ENCODE results near the gene RBM33.
A peak's percentile ranks its signal among the peaks of the same experiment; 100 is the strongest.

The RBM33 gene

DNA sequence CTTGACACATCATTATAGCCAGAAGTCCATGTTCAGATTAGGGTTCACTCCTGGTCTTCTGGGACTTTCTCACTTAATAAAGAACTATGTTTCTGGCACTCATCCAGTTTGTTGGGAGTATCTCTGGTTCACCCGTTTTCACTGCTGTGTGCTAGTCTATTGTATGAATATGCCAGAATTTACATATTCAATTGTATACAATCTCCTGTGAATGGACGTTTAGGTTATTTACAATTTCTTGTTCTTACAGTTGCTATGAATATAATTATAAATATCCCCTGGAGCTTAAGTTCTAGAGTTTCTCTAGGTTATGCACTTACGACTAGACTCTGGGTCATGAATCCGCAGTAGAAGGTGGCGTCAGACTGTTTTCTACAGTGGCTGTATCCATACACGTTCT, 20.0 kb upstream of the RBM33 start:
- no peak for DNase-seq (ENCODE audit: low spot score)

DNA sequence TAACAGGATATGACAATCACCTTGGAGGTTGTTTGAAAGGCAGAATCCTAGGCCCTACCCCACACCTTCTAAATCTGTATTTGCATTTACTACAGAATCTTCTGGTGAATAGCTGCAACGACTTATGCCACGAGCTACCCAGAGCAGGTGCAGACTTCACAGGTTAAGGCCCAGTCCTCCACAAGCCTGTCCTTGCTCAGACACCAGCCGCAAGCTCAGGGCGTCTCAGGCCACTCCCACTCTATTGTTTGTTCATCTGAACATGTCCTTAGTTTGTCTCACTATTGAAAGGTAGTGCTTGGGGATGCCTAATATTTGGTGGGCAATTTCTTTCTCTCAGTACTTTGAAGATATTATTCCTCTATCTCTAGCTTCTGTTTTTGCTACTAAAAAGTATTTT, 18.9 kb upstream of the RBM33 start:
- DNase-seq (ENCODE audit: low spot score), result no peak

DNA sequence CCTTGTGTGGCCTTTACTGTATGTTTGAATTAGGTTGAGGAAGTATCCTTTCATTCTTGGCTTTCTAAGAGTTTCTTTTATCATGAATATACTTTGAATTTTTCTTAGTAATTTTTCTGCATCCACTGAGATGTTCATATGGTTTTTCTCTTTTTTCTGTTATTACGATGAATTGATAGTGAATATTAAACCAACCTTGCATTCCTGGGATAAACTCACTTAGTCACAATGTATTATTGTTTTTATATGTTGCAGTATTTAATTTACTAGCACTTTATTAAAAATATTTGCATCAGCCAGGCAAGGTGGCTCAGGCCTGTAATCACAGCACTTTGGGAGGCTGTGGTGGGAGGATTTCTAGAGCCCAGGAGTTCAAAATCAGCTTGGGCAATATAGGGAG, 15.3 kb upstream of the RBM33 start:
- no peak for DNase-seq (ENCODE audit: low spot score)

DNA sequence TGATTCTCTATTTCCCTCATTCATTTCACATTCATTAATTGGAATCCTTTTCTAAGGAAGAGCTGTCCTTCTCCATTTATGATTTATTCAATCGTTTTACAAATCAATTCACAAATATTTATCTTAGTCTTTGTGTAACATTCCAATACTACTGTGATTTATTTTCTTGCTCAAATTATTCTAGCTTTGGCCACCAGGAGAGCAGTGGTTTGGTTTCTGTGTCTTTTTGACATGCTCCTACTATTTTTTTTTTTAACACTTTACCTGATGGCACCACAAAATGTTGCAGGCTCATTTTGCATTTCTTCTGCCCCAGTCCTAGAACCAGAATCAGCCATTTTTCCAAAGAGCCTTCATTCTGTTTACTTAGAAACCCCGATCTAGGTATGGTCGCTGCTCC, 13.3 kb upstream of the RBM33 start:
- DNase-seq (ENCODE audit: low spot score), result no peak

DNA sequence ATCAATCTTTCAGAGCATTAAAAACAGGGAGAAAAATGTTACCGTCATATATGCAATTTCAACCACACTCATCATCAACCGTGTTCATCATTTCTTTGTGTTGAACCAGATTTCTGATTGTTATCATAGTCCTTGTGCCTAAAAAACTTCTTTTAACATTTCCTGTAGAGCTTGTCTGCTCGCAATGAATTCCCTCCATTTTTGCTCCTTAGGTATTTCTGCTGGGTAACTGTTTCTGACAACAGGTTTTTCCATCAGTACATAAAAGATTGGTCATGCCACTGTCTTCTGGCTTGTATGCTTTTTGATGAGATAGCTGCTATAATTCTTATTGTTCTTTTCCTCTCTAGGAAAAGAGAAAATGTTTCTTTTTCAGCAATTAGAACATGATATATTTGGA, 8.6 kb upstream of the RBM33 start:
- DNase-seq (ENCODE audit: low spot score), result no peak

DNA sequence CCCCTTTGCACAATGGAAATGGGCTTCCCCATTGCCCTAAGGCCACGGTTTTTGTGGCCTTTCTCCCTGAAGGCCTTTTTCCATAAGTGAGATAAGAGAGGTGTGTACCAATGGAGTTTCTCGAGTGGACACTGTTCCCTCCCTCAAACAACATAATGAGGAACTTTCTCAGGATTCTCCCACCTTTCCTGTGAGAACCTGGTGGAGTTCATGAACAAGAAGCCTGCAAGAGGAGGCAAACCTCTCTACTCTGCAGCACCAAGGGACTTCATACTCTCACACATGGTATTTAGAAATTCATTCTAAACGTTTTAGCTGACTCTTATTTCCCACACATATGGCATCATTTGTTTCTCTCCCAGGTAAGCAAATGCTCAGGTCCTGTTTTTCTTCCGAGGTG, 7.3 kb upstream of the RBM33 start:
- DNase-seq (ENCODE audit: low spot score), result no peak

DNA sequence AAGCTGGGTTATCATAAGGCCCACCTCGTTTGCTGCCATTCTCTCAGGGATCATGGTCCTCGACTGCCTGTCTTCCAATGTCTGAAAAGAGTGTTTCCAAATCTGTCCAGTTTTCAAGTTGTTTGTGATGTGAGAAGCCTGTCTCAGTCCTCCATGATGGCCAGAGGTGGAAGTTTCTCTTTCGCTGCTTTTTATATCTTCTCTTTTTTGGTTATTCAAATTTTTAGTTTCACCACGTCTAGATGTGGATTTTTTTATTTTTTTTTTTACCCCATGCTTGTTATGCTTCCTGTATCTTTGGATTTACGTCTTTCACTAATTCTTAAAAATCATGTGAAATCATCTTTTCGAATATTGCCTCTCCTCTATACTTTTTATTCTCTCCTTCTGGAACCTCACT, 6.1 kb upstream of the RBM33 start:
- DNase-seq (ENCODE audit: low spot score), result no peak

DNA sequence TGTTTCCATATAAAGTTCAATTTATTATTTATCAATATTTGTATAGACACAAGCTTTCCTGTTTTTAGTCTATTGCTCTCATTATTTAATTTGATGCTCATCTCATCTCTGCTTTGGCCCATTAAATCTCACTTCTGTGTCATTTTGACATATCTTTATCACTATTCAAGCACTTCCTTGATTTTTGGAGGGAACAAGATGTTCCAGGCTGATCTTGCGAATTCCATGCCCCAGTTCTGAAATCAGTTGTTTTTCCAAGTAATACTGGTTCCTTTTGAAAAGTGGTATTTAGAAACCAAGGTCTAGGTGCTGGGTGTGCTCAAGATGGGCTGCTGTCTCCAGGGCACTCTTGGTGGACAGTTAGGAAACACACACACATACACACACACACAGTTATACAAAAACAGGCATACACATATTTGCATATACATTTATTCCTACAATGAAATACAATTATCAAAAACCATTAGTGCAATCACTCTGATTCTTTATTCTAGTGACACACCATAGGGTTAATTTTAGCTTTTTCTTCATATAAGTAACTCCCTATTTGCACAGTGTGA, 4.4 kb upstream of the RBM33 start:
- DNase-seq (ENCODE audit: low spot score), result no peak

DNA sequence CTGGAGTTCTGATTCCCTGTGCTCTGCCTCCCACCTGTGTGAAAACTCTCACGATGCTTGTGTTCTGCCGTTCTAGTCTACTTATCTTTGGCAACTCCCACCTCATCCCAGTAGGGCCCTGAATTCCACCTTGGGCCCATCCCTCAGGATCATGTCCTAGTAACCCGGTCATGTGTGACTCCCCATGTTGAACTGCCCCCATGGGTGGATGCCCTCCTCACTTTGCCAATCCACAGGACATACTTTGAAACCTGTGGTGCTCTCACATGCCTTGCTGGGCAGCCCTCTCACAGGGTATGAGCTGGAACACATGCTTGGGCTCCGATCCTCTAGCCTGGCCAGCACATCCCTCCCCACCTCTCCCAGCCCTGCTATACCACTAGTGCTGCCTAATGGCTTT, 3.8 kb upstream of the RBM33 start:
- no peak for DNase-seq (ENCODE audit: low spot score)

DNA sequence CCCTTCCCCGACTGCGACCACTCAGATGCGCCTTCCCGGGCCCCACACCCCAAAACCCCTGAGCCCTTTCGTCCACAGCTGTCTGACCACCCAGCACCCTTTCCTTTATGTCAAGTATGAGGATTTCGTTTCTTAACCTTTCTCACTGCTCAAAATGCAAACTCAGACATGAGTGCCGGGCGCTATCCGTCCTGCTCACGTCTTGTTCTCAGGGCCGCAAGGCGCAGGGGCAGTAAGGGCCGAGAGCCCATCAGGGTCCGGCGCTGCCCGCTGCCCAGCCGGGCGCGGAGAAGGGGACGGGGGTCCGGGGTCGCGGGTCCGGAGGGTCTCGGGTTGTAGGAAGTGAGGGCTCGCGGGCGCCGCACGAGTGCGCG, 670 bp upstream of the RBM33 start:
- no peak for DNase-seq (ENCODE audit: low spot score)

DNA sequence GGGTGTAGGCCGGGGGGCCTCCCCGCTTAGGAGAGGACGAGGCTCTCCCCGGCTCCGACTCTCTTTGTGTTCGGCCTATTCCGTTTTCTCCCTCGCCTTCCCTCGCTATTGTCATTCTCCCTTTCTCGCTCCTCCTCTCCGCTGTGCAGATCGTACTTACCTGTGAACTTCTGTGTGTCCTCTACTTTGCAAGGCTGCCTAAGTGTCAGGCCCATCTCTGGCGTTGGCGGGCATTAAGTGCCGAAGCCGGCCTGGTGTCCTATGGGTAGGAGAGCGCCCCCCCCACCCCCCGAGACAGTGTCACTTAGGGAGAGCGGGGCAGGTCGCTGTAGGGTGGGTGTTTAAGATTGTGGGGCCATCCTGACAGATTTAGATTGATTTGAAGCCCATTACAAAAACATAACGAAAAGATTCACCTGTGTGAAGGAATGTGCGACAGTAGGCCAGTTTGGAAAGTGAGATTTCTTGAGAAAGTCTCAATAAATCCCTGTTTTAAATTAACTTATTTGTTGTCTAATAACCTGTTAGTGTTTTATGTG, 579 bp downstream of the RBM33 start:
- DNase-seq (ENCODE audit: low spot score), result peak; percentile 28

DNA sequence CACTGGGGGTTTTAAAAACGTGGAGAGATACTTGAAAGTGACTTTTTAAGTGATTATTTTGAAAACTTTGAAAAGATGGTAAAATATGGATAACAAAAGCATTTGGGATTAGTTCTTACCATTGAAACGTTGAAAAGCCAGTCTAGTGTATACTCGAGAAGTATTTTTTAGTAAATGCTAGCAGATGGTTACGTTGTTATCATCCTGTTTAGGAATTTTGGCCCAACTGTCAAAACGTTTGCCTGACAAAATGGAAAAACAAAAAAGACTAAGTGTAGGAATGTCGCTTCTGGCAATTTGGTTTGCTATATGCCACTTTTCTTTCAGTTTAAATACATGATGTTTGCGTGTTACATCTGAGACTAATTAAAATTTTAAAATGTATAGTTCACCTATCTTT, 1.2 kb downstream of the RBM33 start:
- DNase-seq (ENCODE audit: low spot score), result no peak

DNA sequence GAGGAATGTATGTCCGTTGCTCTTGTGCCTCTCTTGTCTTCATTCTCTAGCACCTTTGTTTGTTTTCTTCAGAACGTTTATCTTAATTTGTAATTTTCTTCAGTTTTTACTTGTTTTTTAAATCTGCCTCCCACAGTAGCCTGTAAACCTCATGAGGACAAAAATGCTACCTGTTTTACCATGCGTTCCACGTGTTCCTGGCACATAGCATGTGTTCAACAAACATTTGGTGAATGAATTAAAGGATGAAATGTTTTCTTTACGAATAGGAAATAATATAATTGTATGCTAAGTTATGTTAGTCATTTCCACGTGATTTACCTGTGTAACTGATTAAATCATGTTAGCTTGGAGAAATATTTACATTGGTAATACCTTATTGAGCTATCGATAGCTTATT, 2.2 kb downstream of the RBM33 start:
- no peak for DNase-seq (ENCODE audit: low spot score)

DNA sequence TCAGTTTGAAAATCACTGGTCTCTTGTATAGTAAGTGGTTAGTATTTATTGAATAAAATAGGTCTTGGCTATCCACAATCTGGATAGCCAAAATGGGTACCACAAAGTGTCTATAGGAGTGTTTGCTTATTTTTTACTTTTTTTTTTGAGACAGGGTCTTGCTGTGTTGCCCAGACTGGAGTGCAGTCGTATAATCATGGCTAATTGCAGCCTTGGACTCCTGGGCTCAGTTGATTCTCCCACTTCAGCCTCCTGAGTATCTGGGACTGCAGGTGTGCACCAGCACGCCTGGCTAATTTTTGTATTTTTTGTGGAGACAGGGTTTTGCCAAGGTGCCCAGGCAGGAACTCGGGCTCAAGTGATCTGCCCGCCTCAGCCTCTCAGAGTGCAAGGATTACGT, 2.8 kb downstream of the RBM33 start:
- DNase-seq (ENCODE audit: low spot score), result no peak

DNA sequence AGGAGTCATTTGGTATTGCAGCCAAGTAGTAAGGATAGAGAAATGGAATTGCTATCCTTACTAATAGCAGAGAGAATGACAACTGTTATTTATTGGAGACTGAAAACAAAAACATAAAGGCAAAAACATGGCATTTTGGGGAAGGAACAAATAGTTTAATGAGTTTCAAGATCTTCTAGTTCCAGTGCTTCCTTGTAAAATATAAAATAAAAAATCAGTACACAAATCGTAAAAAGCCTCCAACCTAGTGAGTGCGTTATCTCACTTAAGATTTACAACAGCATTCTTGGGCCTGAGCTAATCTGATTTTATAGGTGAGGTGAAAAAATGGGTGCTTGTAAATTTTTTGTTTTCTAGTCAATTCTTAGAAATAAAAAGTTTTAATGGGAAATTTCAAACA, 3.3 kb downstream of the RBM33 start:
- DNase-seq (ENCODE audit: low spot score), result no peak

DNA sequence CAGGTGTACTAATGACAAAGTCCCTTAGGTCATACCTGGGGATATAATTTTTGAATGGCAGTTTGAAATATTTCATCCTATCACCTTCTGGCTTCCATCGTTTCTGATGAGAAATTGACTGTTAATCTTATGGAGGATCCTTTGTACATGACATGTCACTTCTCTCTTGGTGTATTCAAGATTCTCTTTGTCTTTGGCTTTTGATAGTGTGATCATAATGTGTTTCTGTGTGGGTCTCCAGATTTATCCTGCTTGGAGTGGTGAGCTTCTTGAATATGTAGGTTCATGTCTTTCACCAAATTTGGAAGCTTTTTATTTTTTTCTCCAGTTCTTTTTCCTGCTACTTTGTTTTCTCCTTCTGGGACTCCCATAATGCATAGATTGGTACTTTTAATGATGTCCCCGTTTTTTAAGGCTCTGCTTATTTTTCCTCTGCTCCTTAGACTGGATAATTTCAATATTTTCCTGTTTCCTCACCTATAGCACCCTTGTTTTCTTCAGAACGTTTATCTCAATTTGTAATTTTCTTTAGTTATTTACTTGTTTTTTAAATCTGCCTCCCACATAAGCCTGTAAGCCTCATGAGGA, 4.4 kb downstream of the RBM33 start:
- DNase-seq (ENCODE audit: low spot score), result no peak

DNA sequence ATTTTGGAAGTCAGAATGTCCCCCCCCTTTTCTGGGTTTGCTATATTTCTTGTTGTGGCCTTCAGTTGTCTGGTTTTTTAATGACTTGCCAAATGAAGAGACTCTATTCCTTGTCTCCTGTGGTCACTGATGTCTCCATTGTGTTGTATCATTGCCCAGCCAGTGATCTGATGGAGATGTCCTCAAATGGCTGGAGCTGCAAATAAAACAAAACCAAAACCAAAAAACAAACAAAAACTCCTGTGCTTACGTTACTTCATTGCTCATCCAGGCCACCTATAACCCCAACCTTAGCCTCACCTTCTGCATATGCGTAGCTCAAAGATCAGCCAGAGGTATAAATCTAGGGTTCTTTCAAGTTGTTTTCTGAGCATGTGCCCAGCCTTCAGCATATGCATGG, 5.1 kb downstream of the RBM33 start:
- no peak for DNase-seq (ENCODE audit: low spot score)

DNA sequence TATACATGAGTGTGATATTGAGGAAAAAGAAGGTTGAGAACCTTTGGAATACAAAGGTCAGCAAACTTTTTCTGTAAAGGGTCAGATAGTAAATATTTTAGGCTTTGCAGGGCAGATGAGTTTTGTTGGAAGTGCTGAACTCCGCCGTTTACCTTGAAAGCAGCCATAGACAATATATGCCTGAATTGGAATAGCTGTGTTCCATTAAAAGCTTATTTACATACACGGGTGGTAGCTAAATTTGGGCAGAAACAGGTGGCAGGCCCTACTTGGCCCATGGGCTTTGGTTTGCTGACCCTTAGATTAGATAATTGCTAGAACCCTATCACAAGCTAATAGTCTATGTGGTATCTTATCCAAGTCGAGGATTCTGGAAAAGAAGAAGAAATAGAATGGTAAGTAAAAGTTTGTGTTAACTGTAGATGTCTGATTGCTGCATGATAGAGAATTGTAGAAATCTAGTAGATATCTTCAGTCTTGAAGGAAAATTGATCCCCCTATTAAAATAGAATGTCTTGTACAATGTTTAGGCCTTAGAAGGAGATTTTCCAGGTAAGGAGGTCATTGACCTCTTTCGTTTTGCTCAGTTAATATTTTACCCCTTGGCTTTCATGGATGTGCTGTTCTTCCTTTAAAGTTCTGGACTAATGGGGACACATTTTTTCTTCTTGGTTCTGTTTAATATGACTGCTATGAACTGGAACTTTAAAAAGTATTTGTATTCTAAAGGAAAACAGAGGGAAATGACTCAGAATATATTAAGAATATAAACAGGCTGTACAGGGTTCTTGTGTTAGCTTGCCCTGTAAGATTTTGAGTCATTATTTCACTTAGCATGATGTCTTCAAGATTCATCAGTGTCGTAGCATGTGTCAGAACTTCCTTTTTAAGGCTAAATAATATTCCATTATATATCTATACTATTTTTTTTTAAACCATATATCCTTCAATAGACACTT, 8.0 kb downstream of the RBM33 start:
- no peak for DNase-seq (ENCODE audit: low spot score)

DNA sequence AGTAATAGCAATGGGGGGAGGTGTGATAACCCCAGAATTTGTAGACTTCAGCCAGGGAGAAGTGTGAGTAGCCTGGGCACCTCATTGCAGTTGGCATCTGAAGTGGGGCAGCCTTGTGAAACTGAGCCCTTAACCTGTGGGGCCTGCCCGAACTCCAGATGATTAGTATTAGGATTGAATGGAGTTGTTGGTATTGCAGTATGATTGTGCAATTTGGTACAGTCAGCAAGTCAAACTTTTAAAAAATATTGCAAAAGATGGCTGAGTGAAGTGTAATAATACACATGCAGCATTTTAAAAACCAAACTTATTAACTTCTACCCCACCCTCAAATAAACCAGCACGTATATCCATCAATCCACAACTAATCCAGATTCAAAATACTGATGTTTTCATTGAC, 9.3 kb downstream of the RBM33 start:
- DNase-seq (ENCODE audit: low spot score), result no peak

DNA sequence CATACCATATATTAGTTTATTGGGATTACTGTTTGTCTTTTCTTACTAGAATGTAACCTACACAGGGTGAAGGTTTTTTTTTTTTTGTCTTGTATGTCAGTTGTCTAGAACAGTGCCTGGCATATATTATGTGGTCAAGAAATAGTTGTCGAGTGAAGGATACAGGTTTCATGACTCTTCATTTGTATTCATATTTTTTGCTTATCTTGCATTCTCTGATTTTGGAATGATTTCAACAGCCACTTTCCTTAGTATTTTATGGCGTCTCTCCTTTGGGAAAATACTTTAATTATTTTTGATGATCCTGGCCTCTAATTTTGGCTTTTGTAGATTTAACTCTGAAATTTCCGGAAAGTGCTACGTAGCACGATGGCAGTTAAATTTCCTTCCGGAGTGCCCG, 12.4 kb downstream of the RBM33 start:
- DNase-seq (ENCODE audit: low spot score), result no peak

DNA sequence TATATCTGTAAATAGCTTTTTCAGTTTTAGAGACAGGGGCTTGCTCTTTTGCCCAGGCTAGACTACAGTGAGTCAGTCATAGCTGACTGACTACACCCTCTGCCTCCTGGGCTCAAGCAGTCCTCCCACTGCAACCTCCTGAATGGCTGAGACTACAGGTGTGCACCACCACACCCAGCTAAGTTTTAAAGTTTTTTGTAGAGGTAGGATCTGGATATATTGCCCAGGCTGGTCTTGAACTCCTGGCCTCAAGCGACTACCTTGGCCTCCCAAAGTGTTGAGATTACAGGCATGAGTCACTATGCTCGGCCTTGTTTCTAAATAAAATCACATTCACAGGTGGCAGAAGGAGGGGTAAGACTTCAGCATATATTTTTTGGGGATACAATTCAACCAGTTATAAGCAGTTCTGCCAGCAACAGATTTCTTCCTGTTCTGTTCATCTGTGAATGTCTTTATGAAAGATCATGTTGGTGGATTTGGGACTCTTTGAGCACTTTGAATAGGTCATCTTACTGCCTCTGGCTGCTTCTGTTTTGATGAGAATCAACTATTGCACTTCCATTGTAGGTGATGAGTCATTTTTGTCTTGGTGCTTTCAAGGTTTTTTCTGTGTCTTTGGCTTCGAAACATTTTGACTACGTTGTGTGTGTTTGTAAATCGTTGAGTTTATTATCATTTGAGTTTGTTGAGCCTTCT, 15.7 kb downstream of the RBM33 start:
- DNase-seq (ENCODE audit: low spot score), result peak; percentile 15

DNA sequence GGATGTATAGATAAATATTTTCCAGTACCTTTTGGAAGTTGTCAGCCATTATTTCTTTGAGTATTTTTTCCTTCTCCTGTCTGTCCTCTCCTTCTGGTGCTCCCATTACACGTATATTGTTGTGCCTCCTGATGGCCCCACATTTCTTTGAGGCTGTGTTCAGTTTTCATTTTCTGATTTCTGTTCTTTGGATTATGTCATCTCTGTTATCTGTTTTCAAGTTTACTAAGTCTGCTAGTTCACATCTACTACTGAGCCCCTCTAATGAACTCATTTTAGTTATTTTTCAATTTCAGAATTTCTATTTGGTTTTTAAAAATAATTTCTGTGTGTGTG, 16.3 kb downstream of the RBM33 start:
- no peak for DNase-seq (ENCODE audit: low spot score)

Measured in CD4-positive, alpha-beta T cell treated with Interleukin-15 for 4 hours (primary cell).